ENCODE data around the gene CFAP410. TPM values are rescaled to one million over a fixed set of nuclear protein-coding genes. Genes with fewer than 3 reads are reported as not detected.

Gene CFAP410
- total RNA-seq, 2 experiments from 2014 or later, result 7.3 to 11.4 TPM

DNA sequence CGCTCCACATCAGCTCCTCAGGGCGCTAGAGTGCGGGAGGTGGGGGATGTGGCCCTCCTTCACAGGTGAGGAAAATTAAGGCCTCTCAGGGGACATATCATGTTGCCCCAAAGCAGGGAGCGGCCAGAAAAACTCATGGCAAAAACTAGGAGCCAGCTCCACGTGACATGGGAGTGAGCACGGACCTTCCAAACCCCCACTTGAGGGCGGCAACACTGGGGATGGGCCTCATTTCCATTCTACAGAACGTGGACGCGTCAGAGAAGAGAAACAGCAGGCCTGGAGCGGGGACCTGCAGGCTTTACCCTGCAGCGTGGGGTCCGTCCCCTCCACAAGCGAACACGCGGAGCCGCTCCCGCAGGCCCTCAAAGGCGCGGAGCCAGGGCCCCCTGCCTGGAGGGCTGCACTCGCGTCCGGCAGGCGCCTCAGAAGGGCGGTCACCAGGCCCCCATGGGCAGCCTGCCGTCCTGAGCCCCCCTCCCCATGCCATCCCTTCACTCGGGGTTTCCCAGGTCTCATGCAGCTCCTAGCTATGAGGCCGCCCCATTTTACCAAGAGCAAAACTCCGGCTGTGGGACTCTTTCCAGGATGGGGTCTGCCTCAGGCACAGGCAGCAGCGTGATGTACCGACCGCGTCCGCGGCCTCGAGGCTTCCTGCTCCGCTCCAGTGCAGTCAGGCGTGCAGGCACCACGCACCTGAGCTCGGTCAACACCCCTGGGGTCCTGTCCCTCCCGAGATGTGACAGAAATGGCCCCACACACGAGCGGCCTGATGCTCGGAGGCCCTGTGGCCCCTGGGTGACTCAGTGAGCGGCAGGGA, 5.5 kb downstream of the CFAP410 start:
- H3K27ac Mint-ChIP-seq, result no peak overlapping the region
- H3K9me3 Mint-ChIP-seq (ENCODE audit: low read depth), result no peaks in the 10 kb centered on the region
- ATAC-seq, result no peak
- POLR2A ChIA-PET, result no interaction called here
- CTCF ChIA-PET, result interaction anchor here (0.7 to 0.9 kb wide), 3 partner anchors 36 to 456 kb away, joined by 3 read pairs; no protein-coding TSS in a partner anchor
- H3K27me3 Mint-ChIP-seq, result no peaks in the 10 kb centered on the region
- peaks cover 6% of the 10 kb centered on the region for H3K4me1 Mint-ChIP-seq
- intact Hi-C loops (cut with DNase I, micrococcal nuclease), result loop anchor here in 1 of 2 experiments (10.0 kb wide), 1 partner anchor 1359 kb away; the partner anchor contains the start of gene PKNOX1
- H3K4me3 Mint-ChIP-seq, result no peak overlapping the region
- peaks cover 2% of the 10 kb centered on the region for H3K36me3 Mint-ChIP-seq (ENCODE audit: low read depth)
- no peak for DNase-seq

- CTCF ChIA-PET, result interaction anchor here (0.7 kb wide), 1 partner anchor 457 kb away, joined by 3 read pairs; no protein-coding TSS in a partner anchor
- Mint-ChIP-seq H3K4me1 (peaks cover 3% of the 10 kb centered on the region), H3K27ac (no peak overlapping the region), H3K4me3 (no peak overlapping the region), H3K9me3 (ENCODE audit: low read depth) (no peaks in the 10 kb centered on the region), H3K27me3 (no peaks in the 10 kb centered on the region), H3K36me3 (ENCODE audit: low read depth) (peaks cover 2% of the 10 kb centered on the region)
- POLR2A ChIA-PET, result no interaction called here
- intact Hi-C loops (cut with DNase I, micrococcal nuclease), result loop anchor here in 1 of 2 experiments (10.0 kb wide), 1 partner anchor 1358 kb away; the partner anchor contains the start of gene PKNOX1
- DNase-seq, result no peak
- ATAC-seq, result no peak
Measured at GRCh38 chr21:44332965-44333364, 6.2 kb downstream of the CFAP410 start.

- no peak overlapping the region for H3K4me3 Mint-ChIP-seq
- intact Hi-C loops (cut with DNase I, micrococcal nuclease), result loop anchor here in 1 of 2 experiments (10.0 kb wide), 1 partner anchor 1358 kb away; the partner anchor contains the start of gene PKNOX1
- ChIA-PET POLR2A (no interaction called here), CTCF (no interaction called here)
- peaks cover 2% of the 10 kb centered on the region for H3K36me3 Mint-ChIP-seq (ENCODE audit: low read depth)
- H3K4me1 Mint-ChIP-seq, result no peaks in the 10 kb centered on the region
- H3K27ac Mint-ChIP-seq, result no peak overlapping the region
- DNase-seq (no peak), ATAC-seq (no peak)
- H3K9me3 Mint-ChIP-seq (ENCODE audit: low read depth), result no peaks in the 10 kb centered on the region
- no peaks in the 10 kb centered on the region for H3K27me3 Mint-ChIP-seq
Measured at GRCh38 chr21:44332383-44332782, 6.8 kb downstream of the CFAP410 start.

GRCh38 chr21:44331650-44332307, 7.4 kb downstream of the CFAP410 start:
- Mint-ChIP-seq H3K27me3 (no peaks in the 10 kb centered on the region), H3K36me3 (ENCODE audit: low read depth) (peaks cover 2% of the 10 kb centered on the region), H3K27ac (no peak overlapping the region), H3K9me3 (ENCODE audit: low read depth) (no peaks in the 10 kb centered on the region), H3K4me3 (no peak overlapping the region), H3K4me1 (no peaks in the 10 kb centered on the region)
- ChIA-PET POLR2A (interaction anchor here (0.7 to 1.2 kb wide), 3 partner anchors 12 to 554 kb away, joined by 3 to 4 read pairs (median 3); partner anchors contain the start of gene TRPM2), CTCF (no interaction called here)
- ATAC-seq, result no peak
- DNase-seq, result no peak
- intact Hi-C loops (cut with DNase I, micrococcal nuclease), result loop anchor here in 1 of 2 experiments (10.0 kb wide), 1 partner anchor 1357 kb away; the partner anchor contains the start of gene PKNOX1

DNA sequence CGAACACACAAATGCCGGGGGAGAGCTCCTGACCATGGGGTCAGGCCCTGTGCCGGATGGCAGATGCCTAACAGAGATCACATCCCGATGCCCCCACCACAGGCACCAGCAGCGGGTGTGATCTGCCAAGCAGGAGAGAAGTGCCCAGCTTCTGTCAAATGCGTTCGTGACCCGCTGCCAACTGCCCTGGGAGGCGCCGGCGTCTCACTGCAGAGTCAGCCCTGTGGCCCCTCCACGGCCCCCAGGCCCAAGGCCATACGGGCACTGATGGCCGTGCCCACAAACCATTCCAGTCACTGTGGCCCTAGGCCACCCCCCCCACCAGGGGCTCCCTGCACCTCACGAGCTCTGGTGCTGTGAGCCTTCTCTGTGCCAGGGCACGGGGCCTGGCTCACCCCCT, 8.0 kb downstream of the CFAP410 start:
- no peak for DNase-seq
- H3K9me3 Mint-ChIP-seq (ENCODE audit: low read depth), result no peaks in the 10 kb centered on the region
- no peak for ATAC-seq
- no peak overlapping the region for H3K27ac Mint-ChIP-seq
- CTCF ChIA-PET, result no interaction called here
- POLR2A ChIA-PET, result interaction anchor here (0.7 to 1.2 kb wide), 3 partner anchors 11 to 555 kb away, joined by 3 to 4 read pairs (median 3); partner anchors contain the start of gene TRPM2
- no peaks in the 10 kb centered on the region for H3K4me1 Mint-ChIP-seq
- H3K4me3 Mint-ChIP-seq, result no peak overlapping the region
- peaks cover 1% of the 10 kb centered on the region for H3K36me3 Mint-ChIP-seq (ENCODE audit: low read depth)
- H3K27me3 Mint-ChIP-seq, result no peaks in the 10 kb centered on the region
- intact Hi-C loops (cut with DNase I, micrococcal nuclease), result loop anchor here in 1 of 2 experiments (10.0 kb wide), 1 partner anchor 1356 kb away; the partner anchor contains the start of gene PKNOX1

DNA sequence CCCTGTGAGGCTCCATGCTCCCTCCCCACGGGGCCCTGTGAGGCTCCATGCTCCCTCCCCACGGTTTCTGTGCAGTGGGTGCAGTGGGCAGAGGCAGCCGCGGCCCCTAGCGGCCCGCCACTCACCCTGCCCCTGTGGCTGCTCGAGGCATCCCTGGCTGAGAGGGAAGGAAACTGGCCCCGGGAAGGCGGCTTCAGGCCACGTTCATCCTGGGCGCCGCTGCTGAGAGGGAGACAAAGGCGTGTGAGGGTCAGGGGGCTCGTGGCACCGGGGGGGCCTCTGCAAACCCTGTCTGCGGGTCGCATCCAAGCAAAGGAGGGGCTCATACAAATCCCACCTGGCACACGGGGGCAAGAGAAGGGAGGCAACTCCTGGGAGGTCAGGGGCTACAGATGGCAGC, 8.5 kb downstream of the CFAP410 start:
- Mint-ChIP-seq H3K27ac (no peak overlapping the region), H3K36me3 (ENCODE audit: low read depth) (no peaks in the 10 kb centered on the region), H3K4me1 (no peaks in the 10 kb centered on the region), H3K9me3 (ENCODE audit: low read depth) (no peaks in the 10 kb centered on the region), H3K4me3 (no peak overlapping the region), H3K27me3 (no peaks in the 10 kb centered on the region)
- POLR2A ChIA-PET, result interaction anchor here (1.2 kb wide), 1 partner anchor 23 kb away, joined by 3 read pairs; the partner anchor contains the start of gene TRPM2
- intact Hi-C loops (cut with DNase I, micrococcal nuclease), result loop anchor here in 1 of 2 experiments (10.0 kb wide), 1 partner anchor 1356 kb away; the partner anchor contains the start of gene PKNOX1
- DNase-seq, result no peak
- ATAC-seq, result no peak
- CTCF ChIA-PET, result no interaction called here

GRCh38 chr21:44329971-44330681, 9.1 kb downstream of the CFAP410 start:
- ChIA-PET POLR2A (no interaction called here), CTCF (interaction anchor here (0.7 kb wide), 1 partner anchor 516 kb away, joined by 3 read pairs; no protein-coding TSS in a partner anchor)
- Mint-ChIP-seq H3K27me3 (no peaks in the 10 kb centered on the region), H3K4me3 (no peak overlapping the region), H3K27ac (no peak overlapping the region), H3K4me1 (no peaks in the 10 kb centered on the region), H3K36me3 (ENCODE audit: low read depth) (no peaks in the 10 kb centered on the region), H3K9me3 (ENCODE audit: low read depth) (no peaks in the 10 kb centered on the region)
- no peak for ATAC-seq
- DNase-seq, result no peak
- intact Hi-C loops (cut with DNase I, micrococcal nuclease), result loop anchor here in 1 of 2 experiments (10.0 kb wide), 1 partner anchor 1355 kb away; the partner anchor contains the start of gene PKNOX1

DNA sequence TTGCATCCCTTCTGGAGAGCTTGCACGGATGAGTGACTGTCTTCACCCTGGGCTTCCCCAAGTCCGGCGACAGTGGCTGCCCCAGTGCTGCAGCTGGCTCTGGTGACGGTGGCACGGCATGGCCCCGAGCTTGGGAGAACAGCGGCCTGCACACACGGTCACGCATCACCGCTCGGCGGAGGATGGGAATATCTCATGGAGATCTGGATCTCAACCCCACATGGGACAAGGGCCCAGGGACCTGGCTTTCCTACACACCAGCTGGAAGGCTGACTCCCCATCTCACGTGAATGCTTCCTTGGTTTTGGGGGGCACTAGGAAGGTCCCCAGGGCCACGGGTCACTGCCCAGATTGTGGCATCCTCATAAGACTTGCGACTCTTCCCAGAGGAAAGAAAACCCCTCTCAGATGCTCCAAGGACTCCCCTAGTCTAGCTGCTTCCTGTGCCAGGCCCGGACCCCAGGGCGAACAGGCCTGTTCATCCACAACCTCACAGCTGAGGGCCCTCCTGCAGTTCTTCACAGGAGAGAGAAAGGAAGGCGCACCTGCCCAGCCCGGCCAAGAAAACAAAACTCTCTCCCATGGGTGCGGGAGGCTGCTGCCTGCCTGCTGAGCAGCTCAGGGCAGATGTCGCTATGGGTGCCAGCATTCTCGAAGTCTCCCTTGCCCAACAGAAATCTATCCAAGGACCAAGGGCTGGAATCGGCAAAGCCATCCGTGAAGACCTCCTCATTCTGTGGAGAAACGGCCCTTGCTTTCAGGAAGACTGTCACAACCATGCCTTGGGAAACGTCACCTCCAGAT, 9.9 kb downstream of the CFAP410 start:
- ATAC-seq (no peak), DNase-seq (no peak)
- intact Hi-C loops (cut with DNase I, micrococcal nuclease), result no loop called here
- H3K36me3 Mint-ChIP-seq (ENCODE audit: low read depth), result no peaks in the 10 kb centered on the region
- no peaks in the 10 kb centered on the region for H3K9me3 Mint-ChIP-seq (ENCODE audit: low read depth)
- H3K4me3 Mint-ChIP-seq, result no peak overlapping the region
- H3K27me3 Mint-ChIP-seq, result no peaks in the 10 kb centered on the region
- ChIA-PET CTCF (interaction anchor here (0.7 kb wide), 1 partner anchor 515 kb away, joined by 3 read pairs; no protein-coding TSS in a partner anchor), POLR2A (no interaction called here)
- no peak overlapping the region for H3K27ac Mint-ChIP-seq
- H3K4me1 Mint-ChIP-seq, result no peaks in the 10 kb centered on the region

- intact Hi-C loops (cut with DNase I, micrococcal nuclease), result no loop called here
- ATAC-seq (no peak), DNase-seq (no peak)
- no peaks in the 10 kb centered on the region for H3K4me1 Mint-ChIP-seq
- no peaks in the 10 kb centered on the region for H3K36me3 Mint-ChIP-seq (ENCODE audit: low read depth)
- ChIA-PET POLR2A (no interaction called here), CTCF (no interaction called here)
- no peaks in the 10 kb centered on the region for H3K9me3 Mint-ChIP-seq (ENCODE audit: low read depth)
- H3K27me3 Mint-ChIP-seq, result no peaks in the 10 kb centered on the region
- H3K4me3 Mint-ChIP-seq, result no peak overlapping the region
- no peak overlapping the region for H3K27ac Mint-ChIP-seq
Measured at GRCh38 chr21:44328242-44328895, 10.8 kb downstream of the CFAP410 start.

GRCh38 chr21:44327603-44327974, 11.6 kb downstream of the CFAP410 start:
- intact Hi-C loops (cut with DNase I, micrococcal nuclease), result no loop called here
- ChIA-PET CTCF (no interaction called here), POLR2A (no interaction called here)
- Mint-ChIP-seq H3K4me1 (no peaks in the 10 kb centered on the region), H3K27me3 (no peaks in the 10 kb centered on the region), H3K36me3 (ENCODE audit: low read depth) (peaks cover 3% of the 10 kb centered on the region), H3K4me3 (no peak overlapping the region), H3K27ac (no peak overlapping the region), H3K9me3 (ENCODE audit: low read depth) (no peaks in the 10 kb centered on the region)
- ATAC-seq (no peak), DNase-seq (no peak)

Measured in activated CD4-positive, alpha-beta T cell treated with anti-CD3 and anti-CD28 coated beads for 36 hours (primary cell).